Osteocyte (in vitro differentiated cells): ENCODE measurements around the gene PCSK6. TPM values are rescaled to one million over a fixed set of nuclear protein-coding genes. Genes with fewer than 3 reads are reported as not detected.

ENCODE experiments used
- DNase-seq: peaks from one replicate; pipeline ENCODE4 v3.0.0; 2021; ENCODE audit warnings: mixed read lengths; ENCODE audit not compliant: unreplicated experiment; ENCODE audit errors: extremely low spot score
- H3K27ac Mint-ChIP-seq: one replicate; pipeline ENCODE4 v1.8.0; 2021; ENCODE audit warnings: mild to moderate bottlenecking, mixed read lengths; ENCODE audit not compliant: unreplicated experiment
- H3K27me3 Mint-ChIP-seq: one replicate; pipeline ENCODE4 v1.8.0; 2021; ENCODE audit warnings: mixed read lengths; ENCODE audit not compliant: unreplicated experiment
- H3K36me3 Mint-ChIP-seq: one replicate; pipeline ENCODE4 v1.8.0; 2021; ENCODE audit warnings: mixed read lengths; ENCODE audit not compliant: unreplicated experiment
- H3K4me1 Mint-ChIP-seq: one replicate; pipeline ENCODE4 v1.8.0; 2021; ENCODE audit warnings: mixed read lengths; ENCODE audit not compliant: unreplicated experiment
- H3K4me3 Mint-ChIP-seq: one replicate; pipeline ENCODE4 v1.8.0; 2021; ENCODE audit warnings: mild to moderate bottlenecking, moderate library complexity, mixed read lengths; ENCODE audit not compliant: unreplicated experiment
- H3K9me3 Mint-ChIP-seq: one replicate; pipeline ENCODE4 v1.8.0; 2021; ENCODE audit warnings: mixed read lengths; ENCODE audit not compliant: unreplicated experiment
- total RNA-seq: library from RNA; stranded (reverse); gene quantifications from 2 replicates; pipeline ENCODE4 v1.2.1, GENCODE V29; 2021
- TF ChIP-seq, protein P1 (sequence below): fragments of 200-600 bp; sonication (generic); IDR thresholded peaks from 2 replicates; pipeline ENCODE4 v1.5.0; 2021; ENCODE audit warnings: antibody characterized with exemption, mild to moderate bottlenecking, moderate library complexity

PCSK6 gene
- total RNA-seq, 1 donor from 2014 or later = 0.43 TPM

DNA sequence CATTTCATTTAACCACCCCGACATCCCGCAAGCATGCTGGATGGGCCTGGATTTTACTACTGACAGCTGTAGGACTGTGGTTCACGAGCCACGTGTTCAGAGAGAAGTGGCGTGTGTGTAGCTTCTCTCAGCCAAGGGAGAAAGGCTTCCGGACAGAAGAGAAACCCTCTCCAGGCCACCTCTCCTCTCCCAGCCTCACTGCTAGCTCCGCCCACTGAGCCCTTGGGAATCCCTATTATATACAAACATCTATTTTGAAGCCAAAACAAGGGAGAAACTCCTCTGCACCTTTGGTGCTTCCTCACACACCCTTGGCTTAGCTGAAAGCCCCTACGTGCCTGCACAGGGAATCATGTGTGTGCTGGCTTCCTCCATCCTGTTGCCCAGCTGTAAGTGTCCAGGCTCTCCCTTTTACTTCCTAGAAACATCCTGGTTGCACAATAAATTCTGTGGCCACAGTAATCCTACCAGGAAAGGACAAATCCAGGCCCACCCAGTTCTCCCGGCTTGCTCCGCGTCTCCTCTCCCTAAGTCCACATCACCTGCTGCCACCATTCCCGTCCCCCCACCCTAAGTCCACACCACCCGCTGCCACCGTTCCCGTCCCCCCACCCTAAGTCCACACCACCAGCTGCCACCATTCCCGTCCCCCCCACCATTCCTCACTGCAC, 30.5 kb downstream of the PCSK6 start:
- no peak for DNase-seq

DNA sequence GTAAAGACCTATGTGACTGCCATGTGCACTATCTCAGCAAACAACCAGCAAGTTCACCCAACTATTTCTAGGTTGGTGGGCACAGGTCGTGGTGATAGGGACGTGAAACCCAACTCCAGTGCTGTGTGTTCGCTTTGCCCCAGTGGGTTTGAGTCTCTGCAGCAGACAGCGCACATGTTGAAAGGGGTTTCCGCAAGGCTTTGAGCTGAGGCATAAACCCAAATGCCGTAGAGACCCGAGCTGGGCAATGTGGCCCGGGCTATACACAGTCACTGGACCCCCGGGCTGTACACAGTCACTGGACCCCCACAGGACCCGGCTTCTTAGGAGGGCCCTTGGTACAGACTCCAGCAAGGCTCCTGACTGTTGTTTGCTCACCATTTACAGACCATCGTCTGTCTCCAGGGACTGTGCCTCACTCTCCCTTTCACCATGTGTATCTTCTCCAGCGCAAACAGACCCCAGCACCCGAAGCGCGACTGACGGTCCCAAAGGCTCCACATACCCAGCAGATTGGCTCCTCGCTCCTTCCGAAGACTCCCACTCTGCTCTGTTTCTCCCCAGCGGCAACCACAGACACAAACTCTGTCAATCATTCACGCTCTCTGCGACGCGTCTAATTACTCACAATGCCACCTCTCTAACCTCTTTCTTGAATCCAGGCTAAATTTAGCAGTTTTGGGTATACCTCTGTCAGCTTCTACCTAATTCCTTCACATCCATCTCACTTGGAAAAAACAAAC, 31.2 kb downstream of the PCSK6 start:
- Mint-ChIP-seq H3K27ac (no peak overlapping the region), H3K27me3 (peaks cover 8% of the 10 kb centered on the region)

More for the DNA sequence above, 30.5 kb downstream of the PCSK6 start:
- no peaks in the 10 kb centered on the region for H3K9me3 Mint-ChIP-seq
- peaks cover 7% of the 10 kb centered on the region for H3K27me3 Mint-ChIP-seq
- no peak overlapping the region for H3K27ac Mint-ChIP-seq
- H3K36me3 Mint-ChIP-seq = no peaks in the 10 kb centered on the region
- no peaks in the 10 kb centered on the region for H3K4me1 Mint-ChIP-seq
- no peak overlapping the region for H3K4me3 Mint-ChIP-seq
- TF ChIP-seq, protein P1, sequence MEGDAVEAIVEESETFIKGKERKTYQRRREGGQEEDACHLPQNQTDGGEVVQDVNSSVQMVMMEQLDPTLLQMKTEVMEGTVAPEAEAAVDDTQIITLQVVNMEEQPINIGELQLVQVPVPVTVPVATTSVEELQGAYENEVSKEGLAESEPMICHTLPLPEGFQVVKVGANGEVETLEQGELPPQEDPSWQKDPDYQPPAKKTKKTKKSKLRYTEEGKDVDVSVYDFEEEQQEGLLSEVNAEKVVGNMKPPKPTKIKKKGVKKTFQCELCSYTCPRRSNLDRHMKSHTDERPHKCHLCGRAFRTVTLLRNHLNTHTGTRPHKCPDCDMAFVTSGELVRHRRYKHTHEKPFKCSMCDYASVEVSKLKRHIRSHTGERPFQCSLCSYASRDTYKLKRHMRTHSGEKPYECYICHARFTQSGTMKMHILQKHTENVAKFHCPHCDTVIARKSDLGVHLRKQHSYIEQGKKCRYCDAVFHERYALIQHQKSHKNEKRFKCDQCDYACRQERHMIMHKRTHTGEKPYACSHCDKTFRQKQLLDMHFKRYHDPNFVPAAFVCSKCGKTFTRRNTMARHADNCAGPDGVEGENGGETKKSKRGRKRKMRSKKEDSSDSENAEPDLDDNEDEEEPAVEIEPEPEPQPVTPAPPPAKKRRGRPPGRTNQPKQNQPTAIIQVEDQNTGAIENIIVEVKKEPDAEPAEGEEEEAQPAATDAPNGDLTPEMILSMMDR = no peak

DNA sequence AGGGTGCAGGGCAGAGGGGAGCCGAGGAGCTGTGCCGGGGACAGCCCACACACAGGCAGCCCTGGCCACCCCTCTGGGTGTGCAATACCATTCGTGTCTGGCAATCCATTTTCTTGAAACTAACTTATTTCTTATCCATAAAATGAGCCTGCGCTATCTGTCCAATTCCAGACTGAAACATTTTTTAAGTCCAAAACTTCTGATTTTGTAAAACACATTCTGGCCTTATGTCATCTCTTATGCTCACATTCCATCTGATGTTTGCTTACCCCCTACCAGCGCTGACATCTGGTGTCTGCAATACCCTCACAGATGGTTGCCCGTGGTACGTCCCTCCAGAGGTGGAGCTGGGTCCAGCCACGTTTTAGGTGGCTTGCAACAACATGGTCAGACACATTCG, 31.8 kb downstream of the PCSK6 start:
- TF ChIP-seq, protein P1 = no peak
- Mint-ChIP-seq H3K4me1 (no peaks in the 10 kb centered on the region), H3K4me3 (no peak overlapping the region), H3K36me3 (no peaks in the 10 kb centered on the region), H3K9me3 (no peaks in the 10 kb centered on the region), H3K27me3 (peaks cover 9% of the 10 kb centered on the region), H3K27ac (no peak overlapping the region)
- no peak for DNase-seq

More for the DNA sequence above, 31.2 kb downstream of the PCSK6 start:
- Mint-ChIP-seq H3K9me3 (no peaks in the 10 kb centered on the region), H3K36me3 (no peaks in the 10 kb centered on the region), H3K4me1 (no peaks in the 10 kb centered on the region), H3K4me3 (no peak overlapping the region)
- no peak for DNase-seq
- TF ChIP-seq, protein P1 = no peak

DNA sequence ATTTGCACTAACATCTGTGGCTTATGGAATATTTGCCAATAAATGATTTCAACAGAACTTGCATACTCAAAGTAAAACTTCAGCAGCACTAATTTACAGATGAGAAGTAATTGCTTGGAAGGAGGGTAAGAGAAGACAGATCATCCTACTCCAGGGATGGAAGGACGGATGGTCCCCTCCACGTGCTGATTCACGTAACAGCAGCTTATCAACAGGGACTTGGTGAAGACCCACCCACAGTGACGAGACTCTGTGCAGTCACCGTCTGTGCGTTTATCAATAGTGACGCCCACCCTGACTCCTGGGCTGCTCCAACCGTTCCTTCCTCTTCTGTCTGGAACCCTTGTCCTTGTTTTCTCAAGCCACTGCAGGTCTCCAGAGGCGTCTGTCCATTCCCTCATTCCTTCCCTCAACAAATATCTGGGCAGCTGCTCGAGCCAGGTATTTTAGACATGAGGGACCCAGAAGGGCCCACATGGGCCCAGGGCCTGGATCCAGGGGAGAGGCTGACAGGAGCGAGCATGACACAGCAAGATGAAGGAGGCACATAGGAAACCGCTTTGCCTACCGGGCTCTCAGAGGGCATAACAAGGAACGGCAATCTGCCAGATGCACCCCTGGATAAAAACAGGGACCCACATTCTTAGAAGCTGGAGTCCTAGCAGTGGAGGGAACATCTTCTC, 33.3 kb downstream of the PCSK6 start:
- Mint-ChIP-seq H3K4me1 (no peaks in the 10 kb centered on the region), H3K4me3 (no peak overlapping the region), H3K9me3 (no peaks in the 10 kb centered on the region), H3K36me3 (no peaks in the 10 kb centered on the region), H3K27me3 (peaks cover 11% of the 10 kb centered on the region), H3K27ac (no peak overlapping the region)
- no peak for DNase-seq
- TF ChIP-seq, protein P1 = no peak
